Hepatocyte (in vitro differentiated cells): ENCODE results near the gene PGPEP1.
"Not testable (repeated sequence)": the region's sequence is repeated elsewhere in the genome, so short reads cannot be mapped to it uniquely, and the experiment has no call there.

Experiments used
- EZH2 ChIP-seq: fragments of 200-600 bp; sonication (generic); IDR thresholded peaks from 2 replicates; pipeline ENCODE4 v1.6.1; 2016; ENCODE audit warnings: antibody characterized with exemption, mild to moderate bottlenecking, borderline replicate concordance
- TF ChIP-seq, protein P1 (sequence below): fragments of 200-600 bp; sonication (generic); IDR thresholded peaks from 2 replicates; pipeline ENCODE4 v1.5.1; 2016; ENCODE audit warnings: antibody characterized with exemption, mild to moderate bottlenecking; ENCODE audit not compliant: poor library complexity

DNA sequence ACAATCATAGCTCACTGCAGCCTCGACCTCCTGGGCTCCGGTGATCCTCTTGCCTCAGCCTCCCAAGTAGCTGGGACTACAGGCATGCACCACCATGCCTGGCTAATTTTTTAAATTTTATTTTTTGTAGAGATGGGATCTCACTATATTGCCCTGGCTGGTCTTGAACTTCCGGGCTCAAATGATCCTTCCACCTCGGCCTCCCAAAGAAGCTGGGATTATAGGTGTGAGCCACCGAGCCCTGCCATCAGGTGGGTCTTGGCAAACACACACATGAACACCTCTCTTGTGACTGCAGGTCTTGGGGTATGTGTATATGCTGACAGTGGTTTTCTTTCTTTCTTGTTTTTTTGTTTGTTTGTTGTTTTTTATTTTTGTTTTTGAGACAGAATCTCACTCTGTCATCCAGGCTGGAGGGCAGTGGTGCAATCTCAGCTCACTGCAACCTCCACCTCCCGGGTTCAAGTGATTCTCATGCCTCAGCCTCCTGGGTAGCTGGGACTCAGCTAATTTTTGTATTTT lies 8.5 kb downstream of the PGPEP1 start:
- TF ChIP-seq, protein P1, sequence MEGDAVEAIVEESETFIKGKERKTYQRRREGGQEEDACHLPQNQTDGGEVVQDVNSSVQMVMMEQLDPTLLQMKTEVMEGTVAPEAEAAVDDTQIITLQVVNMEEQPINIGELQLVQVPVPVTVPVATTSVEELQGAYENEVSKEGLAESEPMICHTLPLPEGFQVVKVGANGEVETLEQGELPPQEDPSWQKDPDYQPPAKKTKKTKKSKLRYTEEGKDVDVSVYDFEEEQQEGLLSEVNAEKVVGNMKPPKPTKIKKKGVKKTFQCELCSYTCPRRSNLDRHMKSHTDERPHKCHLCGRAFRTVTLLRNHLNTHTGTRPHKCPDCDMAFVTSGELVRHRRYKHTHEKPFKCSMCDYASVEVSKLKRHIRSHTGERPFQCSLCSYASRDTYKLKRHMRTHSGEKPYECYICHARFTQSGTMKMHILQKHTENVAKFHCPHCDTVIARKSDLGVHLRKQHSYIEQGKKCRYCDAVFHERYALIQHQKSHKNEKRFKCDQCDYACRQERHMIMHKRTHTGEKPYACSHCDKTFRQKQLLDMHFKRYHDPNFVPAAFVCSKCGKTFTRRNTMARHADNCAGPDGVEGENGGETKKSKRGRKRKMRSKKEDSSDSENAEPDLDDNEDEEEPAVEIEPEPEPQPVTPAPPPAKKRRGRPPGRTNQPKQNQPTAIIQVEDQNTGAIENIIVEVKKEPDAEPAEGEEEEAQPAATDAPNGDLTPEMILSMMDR, result not testable (repeated sequence)
- TF ChIP-seq EZH2, result not testable (repeated sequence)
